Activated T-helper 9 cell treated with anti-CD3 and anti-CD28 coated beads, Interleukin-2, amount 50 U/mL, for 16 hours (primary cell): ENCODE data around the gene TNFRSF12A.

Source experiments
- DNase-seq: peaks from one replicate; pipeline ENCODE4 v3.0.0-alpha.2; 2020; ENCODE audit warnings: low read depth

TNFRSF12A gene

GRCh38 chr16:3020247-3020603 is at the start of gene TNFRSF12A:
Gene TNFRSF12A (plus strand): TSS chr16:3020368. CDS start chr16:3020398, 30 bp downstream.
- peak; percentile 59 for DNase-seq

- DNase-seq: no peak
Measured at GRCh38 chr16:2970563-2970962, 49.6 kb upstream of the TNFRSF12A start.

GRCh38 chr16:2971134-2971984 is 48.8 kb upstream of the TNFRSF12A start:
- no peak for DNase-seq

GRCh38 chr16:2971985-2972784 is 48.0 kb upstream of the TNFRSF12A start:
- DNase-seq: no peak

- no peak for DNase-seq
Measured at GRCh38 chr16:2973093-2973492, 47.1 kb upstream of the TNFRSF12A start.

GRCh38 chr16:2973605-2974318 is 46.4 kb upstream of the TNFRSF12A start:
- DNase-seq: no peak

GRCh38 chr16:2974319-2975056 is 45.7 kb upstream of the TNFRSF12A start:
- no peak for DNase-seq

GRCh38 chr16:2975161-2975795 is 44.9 kb upstream of the TNFRSF12A start:
- DNase-seq: no peak

GRCh38 chr16:2976201-2976600 is 44.0 kb upstream of the TNFRSF12A start:
- no peak for DNase-seq

- no peak for DNase-seq
Measured at GRCh38 chr16:2976673-2977072, 43.5 kb upstream of the TNFRSF12A start.

- DNase-seq: no peak
Measured at GRCh38 chr16:2977440-2977839, 42.7 kb upstream of the TNFRSF12A start.

- DNase-seq: no peak
Measured at GRCh38 chr16:2979669-2980226, 40.4 kb upstream of the TNFRSF12A start.

- peak; percentile 91 for DNase-seq
Measured at GRCh38 chr16:2980227-2981176, 39.7 kb upstream of the TNFRSF12A start, which contains the start of gene PKMYT1. Gene PKMYT1 (minus strand): TSS chr16:2980446. CDS start chr16:2979657, 789 bp downstream.

- DNase-seq: no peak
Measured at GRCh38 chr16:2981177-2981898, 38.8 kb upstream of the TNFRSF12A start.

GRCh38 chr16:2981899-2982250 is 38.3 kb upstream of the TNFRSF12A start:
- no peak for DNase-seq

GRCh38 chr16:2982402-2982801 is 37.8 kb upstream of the TNFRSF12A start:
- no peak for DNase-seq

GRCh38 chr16:2983706-2984136 is 36.4 kb upstream of the TNFRSF12A start:
- DNase-seq: peak; percentile 60

GRCh38 chr16:2985462-2985861 is 34.7 kb upstream of the TNFRSF12A start:
- no peak for DNase-seq

GRCh38 chr16:2985893-2986355 is 34.2 kb upstream of the TNFRSF12A start:
- no peak for DNase-seq
